HepG2 (cell line): Measurements from ENCODE around the gene IQGAP3. TPM values are rescaled to one million over a fixed set of nuclear protein-coding genes. Genes with fewer than 3 reads are reported as not detected.

Experiments
- ATAC-seq: fragments of 200-7000 bp; cut with Tn5 transposase; 3 replicates; pipeline ENCODE4 v1.9.1; 2020; ENCODE audit warnings: mild to moderate bottlenecking, moderate library complexity
- BruUV-seq: library from RNA; stranded (reverse); fragments of 400-500 nt; replicated peaks from 2 replicates; lab custom pipeline; 2021; lab: Mats Ljungman, UMichigan
- CTCF ChIA-PET: fragments of 300-600 bp; formaldehyde crosslinking; extraction: SDS; loops from one replicate; lab custom pipeline; 2021; ENCODE audit warnings: low total read pairs, inconsistent platforms, low intra/inter-chr PET ratio; lab: Yijun Ruan, JAX
- POLR2A ChIA-PET: fragments of 350-600 bp; sonication (Branson Sonifier 250); formaldehyde crosslinking; loops from one replicate; lab custom pipeline; 2020; ENCODE audit warnings: antibody characterized with exemption, inconsistent platforms; lab: Yijun Ruan, JAX
- DNase-seq: peaks from one replicate; pipeline ENCODE4 v3.0.0-alpha.2; 2015; ENCODE audit warnings: low spot score
- FAIRE-seq: peaks from 3 replicates; lab custom pipeline; 2011; peaks lifted over from hg19 to GRCh38; lab: Jason Lieb, UNC
- H2AFZ ChIP-seq: one replicate; pipeline ENCODE4 v1.6.1; 2011; ENCODE audit warnings: low read length, inconsistent platforms
- H3K27ac ChIP-seq: fragments of 300-600 bp; 3 replicates; pipeline ENCODE4 v1.8.0; 2011; ENCODE audit warnings: mixed run types, mild to moderate bottlenecking, mixed read lengths, low read length, inconsistent platforms; ENCODE audit not compliant: insufficient read depth; ENCODE audit errors: extremely low read length
- H3K27me3 ChIP-seq, 2 experiments: fragments of 200-600 bp in 1 of 2; 2 replicates in 1 of 2; 3 replicates in 1 of 2; pipeline versions ENCODE4 v1.6.0 to v1.8.0; 2011; ENCODE audit warnings: low read length in 2 of 2, mild to moderate bottlenecking in 2 of 2, moderate library complexity in 2 of 2, inconsistent platforms in 1 of 2; ENCODE audit not compliant: insufficient read depth in 2 of 2, control insufficient read depth in 1 of 2
- H3K36me3 ChIP-seq, 2 experiments: fragments of 200-600 bp in 1 of 2; replicated peaks in 1 of 2; 2 replicates in 1 of 2; 3 replicates in 1 of 2; pipeline versions ENCODE4 v1.5.1 to v1.8.0; 2011; ENCODE audit warnings: low read length in 2 of 2, inconsistent platforms in 1 of 2; ENCODE audit not compliant: insufficient read depth in 2 of 2, control insufficient read depth in 1 of 2
- H3K4me1 ChIP-seq: 2 replicates; pipeline ENCODE4 v1.5.1; 2012; ENCODE audit warnings: low read length, inconsistent platforms; ENCODE audit not compliant: insufficient read depth
- H3K4me2 ChIP-seq: 2 replicates; pipeline ENCODE4 v1.6.0; 2011; ENCODE audit warnings: low read depth, low read length, inconsistent platforms
- H3K4me3 ChIP-seq, 3 experiments: fragments of 200-600 bp in 1 of 3; sonication (generic), shearing (Covaris generic) in 1 of 3; replicated peaks in 1 of 3; 2 replicates each; pipeline ENCODE4 v1.5.1; 2011 to 2016; ENCODE audit warnings: low read length in 3 of 3, inconsistent platforms in 2 of 3, low read depth in 2 of 3, mild to moderate bottlenecking in 2 of 3, control low read depth in 1 of 3, mixed read lengths in 1 of 3; ENCODE audit not compliant: insufficient read depth in 1 of 3
- H3K79me2 ChIP-seq: one replicate; pipeline ENCODE4 v1.6.1; 2011; ENCODE audit warnings: low read length, inconsistent platforms; ENCODE audit not compliant: insufficient read depth
- H3K9ac ChIP-seq: 2 replicates; pipeline ENCODE4 v1.6.0; 2011; ENCODE audit warnings: mild to moderate bottlenecking, low read depth, low read length, inconsistent platforms; ENCODE audit not compliant: insufficient read depth
- H3K9me3 ChIP-seq: 2 replicates; pipeline ENCODE4 v1.5.1; 2012; ENCODE audit warnings: mild to moderate bottlenecking, low read length
- H4K20me1 ChIP-seq: 2 replicates; pipeline ENCODE4 v1.6.0; 2011; ENCODE audit warnings: inconsistent platforms, mild to moderate bottlenecking, low read length, moderate library complexity; ENCODE audit not compliant: insufficient read depth
- ATF7 ChIP-seq, 2 experiments: fragments of 450-650 bp in 1 of 2; sonication (generic) in 1 of 2; formaldehyde crosslinking in 1 of 2; IDR thresholded peaks; 2 replicates each; pipeline versions ENCODE4 v1.4.0 to v1.6.1; 2016 to 2020; ENCODE audit warnings: antibody characterized with exemption in 1 of 2, mild to moderate bottlenecking in 1 of 2, missing genetic modification reagents in 1 of 2
- DNMT1 ChIP-seq: sonication (generic); formaldehyde crosslinking; IDR thresholded peaks from 2 replicates; pipeline ENCODE4 v1.5.1; 2020; ENCODE audit warnings: mild to moderate bottlenecking, missing genetic modification reagents
- NCOR1 ChIP-seq: fragments of 200-600 bp; sonication (generic); IDR thresholded peaks from 2 replicates; pipeline ENCODE4 v1.7.0; 2017; ENCODE audit warnings: antibody characterized with exemption, low read length, borderline replicate concordance
- ZNF24 ChIP-seq: fragments of 450-650 bp; IDR thresholded peaks from 2 replicates; pipeline ENCODE4 v1.6.1; 2017; ENCODE audit warnings: antibody characterized with exemption, mild to moderate bottlenecking
- ZNF407 ChIP-seq: sonication (generic); formaldehyde crosslinking; IDR thresholded peaks from one replicate; pipeline ENCODE4 v1.5.1; 2020; ENCODE audit warnings: mild to moderate bottlenecking, missing genetic modification reagents; ENCODE audit errors: not compliant biosample characterization
- ZNF598 ChIP-seq: sonication (generic); formaldehyde crosslinking; IDR thresholded peaks from 2 replicates; pipeline ENCODE4 v1.5.1; 2020; ENCODE audit warnings: mild to moderate bottlenecking, missing genetic modification reagents, borderline replicate concordance
- WGBS: methylation state at CpG from one replicate; pipeline ENCODE4 v1.1.6; 2017; ENCODE audit warnings: low lambda C conversion rate; 5-methylcytosine and 5-hydroxymethylcytosine counted together
- in situ Hi-C: cut with HindIII; loops from 2 replicates; pipeline ENCODE4 v1.10.0; 2017; ENCODE audit warnings: low pct_unique_long_range_greater_than_20kb; ENCODE audit not compliant: extremely low pct_ligation_motif_present
- intact Hi-C: fragments of 100-400 bp; cut with micrococcal nuclease; formaldehyde crosslinking; loops from one replicate; pipeline ENCODE4 v1.10.0; 2022; ENCODE audit not compliant: unreplicated experiment
- polyA plus RNA-seq, 8 experiments: library from polyadenylated mRNA; depleted of rRNA in 3 of 8; stranded (reverse) in 7 of 8; unstranded in 1 of 8; fragments of >200 nt; fragmentation: Illumina TruSeq in 4 of 8; extraction: Trizol in 4 of 8; gene quantifications; 2 replicates each; pipeline versions ENCODE4 v1.2.1 to v1.2.3, GENCODE V29; 2011 to 2016; ENCODE audit warnings: low read depth in 4 of 8, missing spikeins in 1 of 8, mixed read lengths in 1 of 8; ENCODE audit not compliant: insufficient read depth in 1 of 8
- total RNA-seq, 5 experiments: library from RNA; depleted of rRNA; stranded (reverse); fragments of >200 nt; fragmentation: Illumina TruSeq; extraction: Trizol; gene quantifications; 2 replicates each; pipeline ENCODE4 v1.2.3, GENCODE V29; 2016; ENCODE audit warnings: low read depth in 1 of 5

Gene IQGAP3
- total and polyA plus RNA-seq, 2 of the 13 experiments (the other 11 are each of a cell fraction or from before 2014, with no cell fraction given), result 13.5 to 14.1 TPM

DNA sequence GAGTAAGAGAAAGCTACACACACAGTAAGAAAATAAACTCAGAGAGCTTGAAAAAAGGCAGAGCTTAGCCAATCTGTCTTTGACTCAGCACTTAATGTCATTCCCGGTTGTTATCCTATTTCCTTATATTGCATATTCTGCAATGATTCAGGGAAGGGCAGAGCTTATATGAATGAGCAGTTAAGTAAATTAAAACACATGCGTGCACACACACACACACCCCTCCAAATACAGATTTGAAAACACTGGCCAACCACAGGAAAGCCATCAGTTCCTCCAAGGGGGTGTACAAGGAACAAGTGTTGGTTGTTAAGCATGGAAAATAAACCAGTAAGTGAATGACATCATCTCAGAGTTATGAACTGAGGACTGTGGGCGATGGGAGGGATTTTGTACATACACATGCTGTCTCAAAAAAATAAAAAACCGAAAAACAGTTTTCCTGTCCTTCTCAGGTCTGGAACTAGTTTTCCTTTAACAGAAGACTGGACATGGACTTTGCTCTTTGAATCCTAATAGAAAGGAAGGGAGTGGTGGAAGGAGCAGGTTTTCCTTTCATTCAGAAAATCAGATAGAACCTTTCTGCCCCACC is 1.0 kb downstream of the IQGAP3 start:
- ChIA-PET POLR2A (no interaction called here), CTCF (no interaction called here)
- Histone ChIP-seq H3K9me3 (no peaks in the 10 kb centered on the region), H3K4me1 (peaks cover 24% of the 10 kb centered on the region), H3K27me3 (peaks cover 0 to 12% of the 10 kb centered on the region in 2 experiments; a peak in 1 of 5 replicates), H3K4me3 (peak overlapping the region; percentile 85 to 95 (median 89)), H4K20me1 (no peaks in the 10 kb centered on the region), H3K4me2 (peak overlapping the region; percentile 89), H3K36me3 (peaks cover 2 to 12% of the 10 kb centered on the region in 2 experiments; a peak in 3 of 5 replicates), H3K27ac (no peak overlapping the region), H3K9ac (peak overlapping the region; percentile 70), H2AFZ (no peak overlapping the region), H3K79me2 (peaks cover 4% of the 10 kb centered on the region)
- FAIRE-seq (peak; percentile 44), ATAC-seq (no peak), DNase-seq (no peak)
- 12% methylated on average over 4 of the region's 4 CpGs for WGBS
- no TSS peak for BruUV-seq
- intact Hi-C loops (no loop called here), in situ Hi-C loops (no loop called here)
- TF ChIP-seq DNMT1 (no peak), NCOR1 (no peak), ATF7 (IDR thresholded peaks at IDR 0.05) (peak; percentile 74), ATF7 (CRISPR knock-in tag; IDR thresholded peaks at IDR 0.05) (no peak), ZNF24 (no peak), ZNF598 (no peak), ZNF407 (CRISPR knock-in tag) (no peak)
